GM18909 (cell line): ENCODE measurements around the gene ABHD1.

Experiments
- ATAC-seq: cut with Tn5 transposase; IDR thresholded peaks from one replicate; pipeline ENCODE4 v1.9.1; 2021; ENCODE audit warnings: mild to moderate bottlenecking; ENCODE audit not compliant: unreplicated experiment, poor library complexity

ABHD1 gene

GRCh38 chr2:27086724-27087593 is 36.7 kb upstream of the ABHD1 start, which contains the start of gene KHK:
Gene KHK (plus strand): TSS chr2:27086772. CDS start chr2:27087260, 488 bp downstream.
- ATAC-seq: peak; percentile 7

- ATAC-seq: no peak
These were observed 35.7 kb upstream of the ABHD1 start for GRCh38 chr2:27087823-27088410.

- ATAC-seq: no peak
These were observed 35.0 kb upstream of the ABHD1 start for GRCh38 chr2:27088634-27089033.

- ATAC-seq: no peak
These were observed 34.3 kb upstream of the ABHD1 start for GRCh38 chr2:27089111-27089954.

GRCh38 chr2:27091746-27092695 is 31.6 kb upstream of the ABHD1 start:
- ATAC-seq: no peak

GRCh38 chr2:27092696-27093429 is 30.8 kb upstream of the ABHD1 start:
- no peak for ATAC-seq

- no peak for ATAC-seq
These were observed 29.9 kb upstream of the ABHD1 start for GRCh38 chr2:27093430-27094352.

GRCh38 chr2:27094353-27094984 is 29.1 kb upstream of the ABHD1 start:
- no peak for ATAC-seq

GRCh38 chr2:27095427-27095744 is 28.2 kb upstream of the ABHD1 start:
- no peak for ATAC-seq

GRCh38 chr2:27095745-27096651 is 27.6 kb upstream of the ABHD1 start:
- peak; percentile 53 for ATAC-seq

- ATAC-seq: no peak
These were observed 26.8 kb upstream of the ABHD1 start for GRCh38 chr2:27096748-27097297.

- ATAC-seq: no peak
These were observed 26.3 kb upstream of the ABHD1 start for GRCh38 chr2:27097341-27097740.

GRCh38 chr2:27099334-27099955 is 24.2 kb upstream of the ABHD1 start:
- no peak for ATAC-seq

- no peak for ATAC-seq
These were observed 23.6 kb upstream of the ABHD1 start for GRCh38 chr2:27100036-27100435.

- ATAC-seq: no peak
These were observed 21.3 kb upstream of the ABHD1 start for GRCh38 chr2:27102329-27102728.

- ATAC-seq: no peak
These were observed 17.6 kb upstream of the ABHD1 start for GRCh38 chr2:27105981-27106380.
